ENCODE data around the gene STX5. TPM values are rescaled to one million over a fixed set of nuclear protein-coding genes. Genes with fewer than 3 reads are reported as not detected.
A peak's percentile ranks its signal among the peaks of the same experiment; 100 is the strongest.
"Not testable (repeated sequence)": the region's sequence is repeated elsewhere in the genome, so short reads cannot be mapped to it uniquely, and the experiment has no call there.

The STX5 gene
- total and polyA plus RNA-seq, 3 experiments from 2014 or later = 34.7 to 37.2 (median 35.3) TPM

DNA sequence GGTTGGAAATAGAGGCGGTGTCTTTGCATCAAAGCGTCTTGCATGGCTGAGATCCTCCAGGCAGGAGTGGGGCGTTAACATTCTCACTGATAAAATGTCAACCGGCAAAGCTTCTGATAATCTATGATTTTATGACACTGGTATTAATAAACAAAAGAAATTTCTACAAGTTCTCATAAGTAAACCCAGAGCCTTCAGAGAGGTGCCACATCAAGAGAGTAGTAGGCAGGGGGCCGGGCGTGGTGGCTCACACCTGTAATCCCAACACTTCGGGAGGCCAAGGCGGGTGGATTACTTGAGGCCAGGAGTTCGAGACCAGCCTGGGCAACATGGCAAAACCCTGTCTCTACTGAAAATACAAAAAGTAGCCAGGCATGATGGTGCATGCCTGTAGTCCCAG is 11.0 kb upstream of the STX5 start:
- H3K4me1 ChIP-seq (ENCODE audit: insufficient read depth, low read length) = peaks cover 18% of the 10 kb centered on the region
- H3K27ac ChIP-seq (ENCODE audit: low read depth, low read length); DNase-seq; H3K27me3 Mint-ChIP-seq; H3K4me3 Mint-ChIP-seq; H3K9me3 Mint-ChIP-seq; H3K36me3 ChIP-seq (ENCODE audit: insufficient read depth, low read length); H3K9me3 ChIP-seq (ENCODE audit: low read length); H3K27me3 ChIP-seq (ENCODE audit: insufficient read depth, low read length, poor library complexity, severe bottlenecking); H3K27ac Mint-ChIP-seq; H3K4me3 ChIP-seq (ENCODE audit: low read length): not testable (repeated sequence)
- ChIA-PET POLR2A (interaction anchor here (0.6 to 5.0 kb wide), 11 partner anchors 10 to 398 kb away, joined by 3 to 215 read pairs (median 4); partner anchors contain the start of genes POLR2G, STX5, TEX54 and ZBTB3), CTCF (interaction anchor here (0.7 to 1.0 kb wide), 3 partner anchors 14 to 56 kb away, joined by 3 to 4 read pairs (median 3); partner anchors contain the start of gene TMEM179B)
- Mint-ChIP-seq H3K36me3 (peaks cover 0 to 11% (median 0%) of the 10 kb centered on the region in 3 donors), H3K4me1 (peaks cover 17 to 21% (median 20%) of the 10 kb centered on the region in 3 donors)

DNA sequence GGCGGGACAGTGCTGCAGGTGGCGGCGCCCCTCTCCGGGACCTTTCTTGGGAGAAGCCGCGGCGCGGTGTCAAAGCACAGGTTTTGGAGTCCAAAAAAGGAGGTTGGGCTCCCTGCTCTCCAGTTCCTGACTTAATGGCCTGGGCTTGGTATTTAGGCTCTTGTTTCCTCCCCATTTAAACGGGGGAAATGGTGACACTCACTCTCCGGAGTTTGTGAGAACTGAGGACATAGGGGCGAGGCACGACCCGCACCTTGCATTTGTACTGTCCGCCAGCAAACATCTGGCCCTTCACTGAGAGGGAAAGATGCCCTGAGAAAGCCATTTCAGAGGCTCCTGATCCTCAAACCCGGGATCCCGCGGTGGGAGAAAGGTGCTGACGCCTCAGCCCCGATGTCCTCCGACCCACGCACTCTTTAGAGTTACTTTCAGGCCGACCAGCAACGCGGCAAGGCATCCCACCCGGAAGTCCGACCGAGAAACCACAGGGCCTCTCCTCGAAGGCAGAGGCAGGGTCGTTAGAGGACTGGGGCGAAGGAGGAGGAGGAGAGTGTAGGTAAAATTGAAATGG is 10.4 kb upstream of the STX5 start:
- H3K27me3 Mint-ChIP-seq = peaks cover 0 to 1% of the 10 kb centered on the region in 2 donors
- no peaks in the 10 kb centered on the region for H3K9me3 ChIP-seq (ENCODE audit: low read length)
- H3K4me1 Mint-ChIP-seq = peaks cover 22 to 26% (median 26%) of the 10 kb centered on the region in 3 donors
- peaks cover 0 to 16% (median 0%) of the 10 kb centered on the region in 3 donors for H3K36me3 Mint-ChIP-seq
- peaks cover 23% of the 10 kb centered on the region for H3K4me1 ChIP-seq (ENCODE audit: insufficient read depth, low read length)
- peak overlapping the region; percentile 67 for H3K4me3 ChIP-seq (ENCODE audit: low read length)
- H3K9me3 Mint-ChIP-seq = no peaks in the 10 kb centered on the region
- ChIA-PET POLR2A (interaction anchor here (0.6 to 5.0 kb wide), 15 partner anchors 10 to 398 kb away, joined by 3 to 215 read pairs (median 4); partner anchors contain the start of genes HNRNPUL2, LBHD1, POLR2G and STX5), CTCF (interaction anchor here (0.7 to 3.0 kb wide), 4 partner anchors 13 to 56 kb away, joined by 3 to 26 read pairs (median 4); partner anchors contain the start of gene TMEM179B)
- H3K27me3 ChIP-seq (ENCODE audit: insufficient read depth, low read length, poor library complexity, severe bottlenecking) = no peaks in the 10 kb centered on the region
- DNase-seq = peak in 3 of 5 donors; percentile 19 to 57 (median 37)
- H3K4me3 Mint-ChIP-seq = no peak overlapping the region
- H3K27ac Mint-ChIP-seq = no peak overlapping the region
- no peaks in the 10 kb centered on the region for H3K36me3 ChIP-seq (ENCODE audit: insufficient read depth, low read length)
- H3K27ac ChIP-seq (ENCODE audit: low read depth, low read length) = peak overlapping the region; percentile 98

DNA sequence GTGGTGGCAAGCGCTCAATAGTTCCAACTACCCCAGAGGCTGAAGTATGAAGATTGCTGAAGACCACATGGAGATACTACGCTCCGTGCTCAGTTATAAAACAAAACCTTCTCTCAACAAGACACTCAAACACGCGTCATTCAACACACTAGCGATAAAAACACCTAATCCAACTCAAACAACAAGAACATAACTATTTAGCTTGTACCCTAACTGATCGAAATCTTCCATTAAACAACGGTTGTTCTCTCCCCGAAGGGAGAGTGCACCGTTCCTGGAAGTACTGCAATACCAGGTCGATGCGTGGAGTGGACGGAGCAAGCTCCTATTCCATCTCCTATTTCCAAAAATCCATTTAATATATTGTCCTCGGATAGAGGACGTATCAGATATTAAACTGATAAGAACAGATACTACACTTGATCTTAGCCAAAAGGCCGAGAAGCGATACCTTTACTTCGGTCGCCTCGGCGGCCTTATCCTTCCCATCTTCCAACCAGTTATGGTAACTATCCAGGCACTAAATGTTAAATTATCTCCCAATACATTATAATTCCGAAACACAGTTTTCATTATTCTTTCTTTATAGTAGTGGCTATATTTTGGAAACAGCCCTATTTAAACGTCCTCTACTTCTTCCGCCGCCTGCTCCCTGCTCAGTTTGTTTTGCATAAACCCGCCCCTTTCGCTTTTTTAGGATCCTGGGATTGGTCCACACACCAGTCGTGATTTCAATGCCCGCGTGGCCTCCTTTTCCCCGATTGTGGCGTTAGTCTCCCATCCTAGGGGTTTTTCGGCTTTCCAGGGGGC is 9.7 kb upstream of the STX5 start:
- peak overlapping the region; percentile 98 for H3K27ac ChIP-seq (ENCODE audit: low read depth, low read length)
- H3K9me3 Mint-ChIP-seq = no peaks in the 10 kb centered on the region
- H3K27me3 ChIP-seq (ENCODE audit: insufficient read depth, low read length, poor library complexity, severe bottlenecking) = no peaks in the 10 kb centered on the region
- no peak overlapping the region for H3K27ac Mint-ChIP-seq
- H3K36me3 Mint-ChIP-seq = peaks cover 0 to 20% (median 0%) of the 10 kb centered on the region in 3 donors
- ChIA-PET CTCF (interaction anchor here (1.3 to 3.2 kb wide), 6 partner anchors 9 to 88 kb away, joined by 3 to 30 read pairs (median 8); partner anchors contain the start of genes SLC3A2, TMEM179B and ZBTB3), POLR2A (interaction anchor here (0.5 to 5.0 kb wide), 27 partner anchors 9 to 460 kb away, joined by 3 to 215 read pairs (median 5); partner anchors contain the start of genes C11orf98, CSKMT, EEF1G and HNRNPUL2)
- no peak overlapping the region for H3K4me3 Mint-ChIP-seq
- peak; percentile 69 to 90 (median 88) for DNase-seq
- H3K4me1 Mint-ChIP-seq = peaks cover 22 to 28% (median 27%) of the 10 kb centered on the region in 3 donors
- peaks cover 23% of the 10 kb centered on the region for H3K4me1 ChIP-seq (ENCODE audit: insufficient read depth, low read length)
- H3K36me3 ChIP-seq (ENCODE audit: insufficient read depth, low read length) = peaks cover 2% of the 10 kb centered on the region
- peaks cover 0 to 1% of the 10 kb centered on the region in 2 donors for H3K27me3 Mint-ChIP-seq
- H3K9me3 ChIP-seq (ENCODE audit: low read length) = no peaks in the 10 kb centered on the region
- H3K4me3 ChIP-seq (ENCODE audit: low read length) = peak overlapping the region; percentile 67

DNA sequence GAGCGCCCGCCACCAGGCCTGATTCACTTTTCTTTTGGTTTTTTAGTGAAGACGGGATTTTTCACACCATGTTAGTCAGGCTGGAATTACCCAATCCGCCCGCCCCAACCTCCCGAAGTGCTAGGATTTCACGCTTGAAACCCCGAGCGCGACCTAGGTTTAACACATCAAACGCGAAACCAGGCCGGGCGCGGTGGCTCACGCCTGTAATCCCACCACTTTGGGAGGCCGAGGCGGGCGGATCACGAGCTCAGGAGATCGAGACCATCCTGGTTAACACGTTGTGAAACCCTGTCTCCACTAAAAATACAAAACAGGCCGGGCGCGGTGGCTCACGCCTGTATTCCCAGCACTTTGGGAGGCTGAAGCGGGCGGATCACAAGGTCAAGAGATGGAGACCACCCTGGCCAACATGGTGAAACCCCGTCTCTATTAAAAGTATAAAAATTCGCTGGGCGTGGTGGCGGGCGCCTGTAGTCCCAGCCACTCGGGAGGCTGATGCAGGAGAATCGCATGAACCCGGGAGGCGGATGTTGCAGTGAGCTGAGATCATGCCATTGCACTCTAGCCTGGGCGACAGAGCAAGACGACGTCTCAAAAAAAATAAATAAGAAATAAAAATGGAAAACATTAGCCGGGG is 9.0 kb upstream of the STX5 start:
- not testable (repeated sequence) for H3K27me3 Mint-ChIP-seq; H3K4me3 Mint-ChIP-seq; H3K9me3 Mint-ChIP-seq; H3K27ac Mint-ChIP-seq; H3K9me3 ChIP-seq (ENCODE audit: low read length); H3K36me3 ChIP-seq (ENCODE audit: insufficient read depth, low read length); H3K27me3 ChIP-seq (ENCODE audit: insufficient read depth, low read length, poor library complexity, severe bottlenecking)
- peaks cover 0 to 28% (median 2%) of the 10 kb centered on the region in 3 donors for H3K36me3 Mint-ChIP-seq
- H3K4me1 Mint-ChIP-seq = peaks cover 22 to 32% (median 30%) of the 10 kb centered on the region in 3 donors
- ChIA-PET CTCF (interaction anchor here (0.9 to 3.2 kb wide), 7 partner anchors 9 to 87 kb away, joined by 3 to 30 read pairs (median 5); partner anchors contain the start of genes SLC3A2, TMEM179B and ZBTB3), POLR2A (interaction anchor here (0.5 to 5.0 kb wide), 27 partner anchors 8 to 288 kb away, joined by 3 to 215 read pairs (median 5); partner anchors contain the start of genes C11orf98, CSKMT, EEF1G and HNRNPUL2)
- peak overlapping the region; percentile 98 for H3K27ac ChIP-seq (ENCODE audit: low read depth, low read length)
- DNase-seq = peak in 4 of 5 donors; percentile 79 to 89 (median 83)
- peak overlapping the region; percentile 46 for H3K4me3 ChIP-seq (ENCODE audit: low read length)
- peaks cover 23% of the 10 kb centered on the region for H3K4me1 ChIP-seq (ENCODE audit: insufficient read depth, low read length)

DNA sequence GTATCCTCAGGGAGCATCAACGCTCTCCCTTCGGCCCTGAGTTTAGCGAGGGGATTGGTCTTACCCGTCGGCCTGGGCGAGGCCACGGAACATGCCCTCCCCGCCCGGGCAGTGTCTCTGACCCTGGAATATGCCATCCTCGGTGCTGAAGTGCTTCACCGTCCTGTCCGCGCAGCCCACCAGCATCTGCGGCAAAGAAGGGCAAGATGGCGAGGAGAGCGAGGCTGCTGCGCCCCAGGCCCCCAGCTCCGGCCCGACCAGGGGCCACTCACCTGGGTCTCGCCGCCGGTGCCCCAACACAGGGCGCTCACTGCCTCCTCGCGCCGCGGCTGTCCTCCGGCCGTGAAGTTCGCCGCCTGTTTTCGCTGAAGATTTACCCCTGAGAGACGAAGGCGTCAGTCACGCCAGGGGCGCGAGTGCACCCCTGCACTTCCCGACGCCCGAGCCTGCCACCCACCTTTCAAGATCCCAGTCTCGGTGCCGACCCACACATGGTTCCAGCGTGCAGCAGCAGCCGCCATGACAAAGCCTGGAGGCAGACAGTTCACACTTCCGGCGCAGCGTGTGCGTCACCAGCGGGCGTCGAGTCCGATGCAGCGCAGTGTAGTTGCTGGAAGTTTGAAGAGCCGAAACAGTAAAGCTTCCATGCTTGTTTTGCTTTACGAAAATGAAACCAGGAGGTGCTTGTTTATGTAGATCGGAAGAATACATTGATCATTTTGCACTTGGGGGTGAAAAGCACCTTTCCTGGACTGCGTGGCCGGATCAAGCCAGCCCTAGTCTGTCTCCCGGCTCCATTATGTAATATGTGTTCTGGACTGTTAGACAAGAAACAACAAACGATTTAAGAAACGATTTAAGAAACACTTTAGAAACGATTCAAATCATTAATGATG is 7.4 kb upstream of the STX5 start, which contains the start of gene WDR74:
Gene WDR74 (minus strand): TSS at position 541 of the 896 bp plus-strand sequence. CDS start 20 bp downstream, at position 521.
- ChIA-PET CTCF (interaction anchor here (1.9 to 3.2 kb wide), 4 partner anchors 16 to 86 kb away, joined by 4 to 30 read pairs (median 19); partner anchors contain the start of genes SLC3A2, TMEM179B and ZBTB3), POLR2A (interaction anchor here (0.6 to 5.0 kb wide), 17 partner anchors 7 to 248 kb away, joined by 3 to 215 read pairs (median 7); partner anchors contain the start of genes HNRNPUL2, NXF1, POLR2G and SLC3A2)
- Histone ChIP-seq H3K4me3 (ENCODE audit: low read length) (peak within 1 kb of the TSS; percentile 90), H3K27me3 (ENCODE audit: insufficient read depth, low read length, poor library complexity, severe bottlenecking) (no peaks in the 10 kb centered on the region), H3K9me3 (ENCODE audit: low read length) (no peaks in the 10 kb centered on the region), H3K4me1 (ENCODE audit: insufficient read depth, low read length) (peaks cover 23% of the 10 kb centered on the region), H3K36me3 (ENCODE audit: insufficient read depth, low read length) (peaks cover 22% of the 10 kb centered on the region), H3K27ac (ENCODE audit: low read depth, low read length) (peak within 1 kb of the TSS; percentile 98)
- H3K27me3 Mint-ChIP-seq = peaks cover 0 to 1% of the 10 kb centered on the region in 2 donors
- peaks cover 0 to 43% (median 6%) of the 10 kb centered on the region in 3 donors for H3K36me3 Mint-ChIP-seq
- H3K4me1 Mint-ChIP-seq = peaks cover 24 to 35% (median 32%) of the 10 kb centered on the region in 3 donors
- H3K9me3 Mint-ChIP-seq = no peaks in the 10 kb centered on the region
- H3K27ac Mint-ChIP-seq = no peak within 1 kb of the TSS
- peak; percentile 84 to 95 (median 91) for DNase-seq
- no peak within 1 kb of the TSS for H3K4me3 Mint-ChIP-seq

DNA sequence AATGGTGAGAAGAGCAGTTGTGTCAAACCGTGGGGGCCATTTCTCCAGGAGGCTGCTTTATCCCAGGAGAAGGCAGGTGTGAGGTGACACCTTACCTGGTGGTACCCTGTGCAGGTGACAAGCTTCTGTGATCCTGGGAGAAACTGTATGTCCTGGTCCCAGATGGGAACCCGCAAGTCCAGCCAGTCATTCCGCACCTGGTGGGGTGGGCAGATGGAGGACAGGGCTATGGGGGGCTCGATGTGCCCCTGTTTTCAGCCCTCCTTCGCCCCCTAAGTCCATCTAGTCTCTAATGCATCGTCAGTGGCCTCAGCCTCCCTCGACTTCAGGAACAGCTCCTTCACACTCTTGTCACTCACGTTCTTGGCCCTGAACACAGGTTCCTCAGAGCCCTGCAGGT is 3.5 kb upstream of the STX5 start:
- ChIA-PET POLR2A (interaction anchor here (0.5 to 0.8 kb wide), 2 partner anchors 55 to 244 kb away, joined by 3 to 4 read pairs; partner anchors contain the start of gene TUT1), CTCF (interaction anchor here (4.1 kb wide), 1 partner anchor 48 kb away, joined by 18 read pairs; the partner anchor contains the start of gene TMEM179B)
- no peaks in the 10 kb centered on the region for H3K27me3 ChIP-seq (ENCODE audit: insufficient read depth, low read length, poor library complexity, severe bottlenecking)

More for the DNA sequence above, 3.5 kb upstream of the STX5 start:
- Mint-ChIP-seq H3K4me3 (peak overlapping the region in 2 of 7 donors; percentile 15 to 69), H3K4me1 (peaks cover 32 to 55% (median 42%) of the 10 kb centered on the region in 3 donors), H3K36me3 (peaks cover 0 to 68% (median 6%) of the 10 kb centered on the region in 3 donors), H3K27me3 (peaks cover 0 to 1% of the 10 kb centered on the region in 2 donors), H3K27ac (peak overlapping the region in 5 of 8 donors; percentile 8 to 77 (median 36)), H3K9me3 (no peaks in the 10 kb centered on the region)
- Histone ChIP-seq H3K27ac (ENCODE audit: low read depth, low read length) (no peak overlapping the region), H3K9me3 (ENCODE audit: low read length) (no peaks in the 10 kb centered on the region), H3K4me3 (ENCODE audit: low read length) (no peak overlapping the region), H3K4me1 (ENCODE audit: insufficient read depth, low read length) (peaks cover 33% of the 10 kb centered on the region), H3K36me3 (ENCODE audit: insufficient read depth, low read length) (peaks cover 22% of the 10 kb centered on the region)
- no peak for DNase-seq
